WTC11 (cell line): ENCODE results near the gene UBR4. TPM values are rescaled to one million over a fixed set of nuclear protein-coding genes. Genes with fewer than 3 reads are reported as not detected.
"Not testable (repeated sequence)": the region's sequence is repeated elsewhere in the genome, so short reads cannot be mapped to it uniquely, and the experiment has no call there.

Source experiments
- ATAC-seq: fragments of 200-7000 bp; cut with Tn5 transposase; 2 replicates; pipeline ENCODE4 v1.10.0; 2021; ENCODE audit warnings: mild to moderate bottlenecking, moderate library complexity
- CTCF ChIA-PET: fragments of 300-600 bp; sonication (Branson Sonifier 250); formaldehyde crosslinking; loops from one replicate; lab custom pipeline; 2021; ENCODE audit warnings: antibody characterized with exemption; lab: Charles Lee
- POLR2A ChIA-PET: fragments of 350-600 bp; sonication (Branson Sonifier 250); formaldehyde crosslinking; loops from one replicate; lab custom pipeline; 2021; ENCODE audit warnings: antibody characterized with exemption; lab: Charles Lee
- DNase-seq: peaks from one replicate; pipeline ENCODE4 v3.0.0; 2021; ENCODE audit warnings: low spot score
- H3K27ac Mint-ChIP-seq: 2 replicates; pipeline ENCODE4 v1.8.0; 2021; ENCODE audit warnings: mixed read lengths
- H3K27me3 Mint-ChIP-seq: 2 replicates; pipeline ENCODE4 v1.8.0; 2021; ENCODE audit warnings: low read depth, mild to moderate bottlenecking, moderate library complexity, mixed read lengths
- H3K36me3 Mint-ChIP-seq: 2 replicates; pipeline ENCODE4 v1.8.0; 2021; ENCODE audit warnings: mixed read lengths
- H3K4me1 Mint-ChIP-seq: 2 replicates; pipeline ENCODE4 v1.8.0; 2022; ENCODE audit warnings: mixed read lengths
- H3K4me3 Mint-ChIP-seq: 2 replicates; pipeline ENCODE4 v1.8.0; 2021; ENCODE audit warnings: mild to moderate bottlenecking, moderate library complexity, mixed read lengths
- H3K9me3 Mint-ChIP-seq: 2 replicates; pipeline ENCODE4 v1.8.0; 2021; ENCODE audit warnings: mixed read lengths
- ESRRA ChIP-seq: sonication (generic); formaldehyde crosslinking; IDR thresholded peaks from 2 replicates; pipeline ENCODE4 v1.8.1; 2022; ENCODE audit warnings: mild to moderate bottlenecking, missing genetic modification reagents, borderline replicate concordance
- GABPB1 ChIP-seq: sonication (generic); formaldehyde crosslinking; IDR thresholded peaks from 2 replicates; pipeline ENCODE4 v1.8.1; 2023; ENCODE audit warnings: mild to moderate bottlenecking, missing genetic modification reagents
- GRHL2 ChIP-seq: fragments of 250-450 bp; sonication (Bioruptor Pico); IDR thresholded peaks from 2 replicates; pipeline ENCODE4 v1.8.0; 2022; ENCODE audit warnings: mild to moderate bottlenecking, moderate library complexity; ENCODE audit not compliant: insufficient replicate concordance, severe bottlenecking
- MLX ChIP-seq: sonication (generic); formaldehyde crosslinking; IDR thresholded peaks from 2 replicates; pipeline ENCODE4 v1.8.1; 2023; ENCODE audit warnings: mild to moderate bottlenecking, missing genetic modification reagents, moderate library complexity
- NFATC4 ChIP-seq: fragments of 250-450 bp; sonication (Bioruptor Pico); IDR thresholded peaks from 2 replicates; pipeline ENCODE4 v1.9.0; 2021; ENCODE audit warnings: mild to moderate bottlenecking
- ZNF121 ChIP-seq: sonication (generic); formaldehyde crosslinking; IDR thresholded peaks from 2 replicates; pipeline ENCODE4 v1.8.0; 2023; ENCODE audit warnings: missing genetic modification reagents
- ZNF317 ChIP-seq: sonication (generic); formaldehyde crosslinking; IDR thresholded peaks from 2 replicates; pipeline ENCODE4 v1.8.1; 2023; ENCODE audit warnings: low read depth, mild to moderate bottlenecking, moderate library complexity, missing genetic modification reagents, borderline replicate concordance
- total RNA-seq: library from RNA; stranded (reverse); gene quantifications from 3 replicates; pipeline ENCODE4 v1.2.3, GENCODE V29; 2021
- TF ChIP-seq, protein P1 (sequence below): sonication (generic); formaldehyde crosslinking; IDR thresholded peaks from 2 replicates; pipeline ENCODE4 v1.8.0; 2023; ENCODE audit warnings: missing genetic modification reagents, mild to moderate bottlenecking, borderline replicate concordance
- TF ChIP-seq, protein P2 (sequence below): sonication (generic); formaldehyde crosslinking; IDR thresholded peaks from 2 replicates; pipeline ENCODE4 v1.8.0; 2022; ENCODE audit warnings: mild to moderate bottlenecking, missing genetic modification reagents
- TF ChIP-seq, protein P3 (sequence below): sonication (generic); formaldehyde crosslinking; conservative IDR thresholded peaks from 2 replicates; pipeline ENCODE4 v1.8.1; 2023; ENCODE audit warnings: mild to moderate bottlenecking, low read depth, missing genetic modification reagents, moderate library complexity
- TF ChIP-seq, protein P4 (sequence below): fragments of 250-450 bp; sonication (Bioruptor Pico); IDR thresholded peaks from 2 replicates; pipeline ENCODE4 v1.9.0; 2021; ENCODE audit warnings: mild to moderate bottlenecking, borderline replicate concordance

UBR4 gene
- total RNA-seq, 1 experiment from 2014 or later, result 179 TPM

- H3K9me3 Mint-ChIP-seq, result no peaks in the 10 kb centered on the region
- H3K4me3 Mint-ChIP-seq, result no peak overlapping the region
- no peak for ATAC-seq
- no peak for TF ChIP-seq NFATC4 (CRISPR knock-in tag)
- TF ChIP-seq, protein P1, sequence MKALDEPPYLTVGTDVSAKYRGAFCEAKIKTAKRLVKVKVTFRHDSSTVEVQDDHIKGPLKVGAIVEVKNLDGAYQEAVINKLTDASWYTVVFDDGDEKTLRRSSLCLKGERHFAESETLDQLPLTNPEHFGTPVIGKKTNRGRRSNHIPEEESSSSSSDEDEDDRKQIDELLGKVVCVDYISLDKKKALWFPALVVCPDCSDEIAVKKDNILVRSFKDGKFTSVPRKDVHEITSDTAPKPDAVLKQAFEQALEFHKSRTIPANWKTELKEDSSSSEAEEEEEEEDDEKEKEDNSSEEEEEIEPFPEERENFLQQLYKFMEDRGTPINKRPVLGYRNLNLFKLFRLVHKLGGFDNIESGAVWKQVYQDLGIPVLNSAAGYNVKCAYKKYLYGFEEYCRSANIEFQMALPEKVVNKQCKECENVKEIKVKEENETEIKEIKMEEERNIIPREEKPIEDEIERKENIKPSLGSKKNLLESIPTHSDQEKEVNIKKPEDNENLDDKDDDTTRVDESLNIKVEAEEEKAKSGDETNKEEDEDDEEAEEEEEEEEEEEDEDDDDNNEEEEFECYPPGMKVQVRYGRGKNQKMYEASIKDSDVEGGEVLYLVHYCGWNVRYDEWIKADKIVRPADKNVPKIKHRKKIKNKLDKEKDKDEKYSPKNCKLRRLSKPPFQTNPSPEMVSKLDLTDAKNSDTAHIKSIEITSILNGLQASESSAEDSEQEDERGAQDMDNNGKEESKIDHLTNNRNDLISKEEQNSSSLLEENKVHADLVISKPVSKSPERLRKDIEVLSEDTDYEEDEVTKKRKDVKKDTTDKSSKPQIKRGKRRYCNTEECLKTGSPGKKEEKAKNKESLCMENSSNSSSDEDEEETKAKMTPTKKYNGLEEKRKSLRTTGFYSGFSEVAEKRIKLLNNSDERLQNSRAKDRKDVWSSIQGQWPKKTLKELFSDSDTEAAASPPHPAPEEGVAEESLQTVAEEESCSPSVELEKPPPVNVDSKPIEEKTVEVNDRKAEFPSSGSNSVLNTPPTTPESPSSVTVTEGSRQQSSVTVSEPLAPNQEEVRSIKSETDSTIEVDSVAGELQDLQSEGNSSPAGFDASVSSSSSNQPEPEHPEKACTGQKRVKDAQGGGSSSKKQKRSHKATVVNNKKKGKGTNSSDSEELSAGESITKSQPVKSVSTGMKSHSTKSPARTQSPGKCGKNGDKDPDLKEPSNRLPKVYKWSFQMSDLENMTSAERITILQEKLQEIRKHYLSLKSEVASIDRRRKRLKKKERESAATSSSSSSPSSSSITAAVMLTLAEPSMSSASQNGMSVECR, result no peak
- no peak for TF ChIP-seq MLX
- TF ChIP-seq ZNF317 (CRISPR knock-in tag), result no peak
- no peak for TF ChIP-seq ESRRA (CRISPR knock-in tag)
- TF ChIP-seq, protein P2, sequence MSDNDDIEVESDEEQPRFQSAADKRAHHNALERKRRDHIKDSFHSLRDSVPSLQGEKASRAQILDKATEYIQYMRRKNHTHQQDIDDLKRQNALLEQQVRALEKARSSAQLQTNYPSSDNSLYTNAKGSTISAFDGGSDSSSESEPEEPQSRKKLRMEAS (CRISPR knock-in tag), result no peak
- TF ChIP-seq, protein P3, sequence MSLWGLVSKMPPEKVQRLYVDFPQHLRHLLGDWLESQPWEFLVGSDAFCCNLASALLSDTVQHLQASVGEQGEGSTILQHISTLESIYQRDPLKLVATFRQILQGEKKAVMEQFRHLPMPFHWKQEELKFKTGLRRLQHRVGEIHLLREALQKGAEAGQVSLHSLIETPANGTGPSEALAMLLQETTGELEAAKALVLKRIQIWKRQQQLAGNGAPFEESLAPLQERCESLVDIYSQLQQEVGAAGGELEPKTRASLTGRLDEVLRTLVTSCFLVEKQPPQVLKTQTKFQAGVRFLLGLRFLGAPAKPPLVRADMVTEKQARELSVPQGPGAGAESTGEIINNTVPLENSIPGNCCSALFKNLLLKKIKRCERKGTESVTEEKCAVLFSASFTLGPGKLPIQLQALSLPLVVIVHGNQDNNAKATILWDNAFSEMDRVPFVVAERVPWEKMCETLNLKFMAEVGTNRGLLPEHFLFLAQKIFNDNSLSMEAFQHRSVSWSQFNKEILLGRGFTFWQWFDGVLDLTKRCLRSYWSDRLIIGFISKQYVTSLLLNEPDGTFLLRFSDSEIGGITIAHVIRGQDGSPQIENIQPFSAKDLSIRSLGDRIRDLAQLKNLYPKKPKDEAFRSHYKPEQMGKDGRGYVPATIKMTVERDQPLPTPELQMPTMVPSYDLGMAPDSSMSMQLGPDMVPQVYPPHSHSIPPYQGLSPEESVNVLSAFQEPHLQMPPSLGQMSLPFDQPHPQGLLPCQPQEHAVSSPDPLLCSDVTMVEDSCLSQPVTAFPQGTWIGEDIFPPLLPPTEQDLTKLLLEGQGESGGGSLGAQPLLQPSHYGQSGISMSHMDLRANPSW (CRISPR knock-in tag), result no peak
- TF ChIP-seq, protein P4, sequence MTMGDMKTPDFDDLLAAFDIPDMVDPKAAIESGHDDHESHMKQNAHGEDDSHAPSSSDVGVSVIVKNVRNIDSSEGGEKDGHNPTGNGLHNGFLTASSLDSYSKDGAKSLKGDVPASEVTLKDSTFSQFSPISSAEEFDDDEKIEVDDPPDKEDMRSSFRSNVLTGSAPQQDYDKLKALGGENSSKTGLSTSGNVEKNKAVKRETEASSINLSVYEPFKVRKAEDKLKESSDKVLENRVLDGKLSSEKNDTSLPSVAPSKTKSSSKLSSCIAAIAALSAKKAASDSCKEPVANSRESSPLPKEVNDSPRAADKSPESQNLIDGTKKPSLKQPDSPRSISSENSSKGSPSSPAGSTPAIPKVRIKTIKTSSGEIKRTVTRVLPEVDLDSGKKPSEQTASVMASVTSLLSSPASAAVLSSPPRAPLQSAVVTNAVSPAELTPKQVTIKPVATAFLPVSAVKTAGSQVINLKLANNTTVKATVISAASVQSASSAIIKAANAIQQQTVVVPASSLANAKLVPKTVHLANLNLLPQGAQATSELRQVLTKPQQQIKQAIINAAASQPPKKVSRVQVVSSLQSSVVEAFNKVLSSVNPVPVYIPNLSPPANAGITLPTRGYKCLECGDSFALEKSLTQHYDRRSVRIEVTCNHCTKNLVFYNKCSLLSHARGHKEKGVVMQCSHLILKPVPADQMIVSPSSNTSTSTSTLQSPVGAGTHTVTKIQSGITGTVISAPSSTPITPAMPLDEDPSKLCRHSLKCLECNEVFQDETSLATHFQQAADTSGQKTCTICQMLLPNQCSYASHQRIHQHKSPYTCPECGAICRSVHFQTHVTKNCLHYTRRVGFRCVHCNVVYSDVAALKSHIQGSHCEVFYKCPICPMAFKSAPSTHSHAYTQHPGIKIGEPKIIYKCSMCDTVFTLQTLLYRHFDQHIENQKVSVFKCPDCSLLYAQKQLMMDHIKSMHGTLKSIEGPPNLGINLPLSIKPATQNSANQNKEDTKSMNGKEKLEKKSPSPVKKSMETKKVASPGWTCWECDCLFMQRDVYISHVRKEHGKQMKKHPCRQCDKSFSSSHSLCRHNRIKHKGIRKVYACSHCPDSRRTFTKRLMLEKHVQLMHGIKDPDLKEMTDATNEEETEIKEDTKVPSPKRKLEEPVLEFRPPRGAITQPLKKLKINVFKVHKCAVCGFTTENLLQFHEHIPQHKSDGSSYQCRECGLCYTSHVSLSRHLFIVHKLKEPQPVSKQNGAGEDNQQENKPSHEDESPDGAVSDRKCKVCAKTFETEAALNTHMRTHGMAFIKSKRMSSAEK (CRISPR knock-in tag), result no peak
- TF ChIP-seq GABPB1 (CRISPR knock-in tag), result no peak
- no peak for TF ChIP-seq GRHL2 (CRISPR knock-in tag)
- TF ChIP-seq, all 79 proteins: peak for 0
- ChIA-PET CTCF (no interaction called here), POLR2A (no interaction called here)
- H3K27ac Mint-ChIP-seq, result no peak overlapping the region
- DNase-seq, result no peak
- H3K4me1 Mint-ChIP-seq, result no peaks in the 10 kb centered on the region
- H3K36me3 Mint-ChIP-seq, result peaks cover 74% of the 10 kb centered on the region
- H3K27me3 Mint-ChIP-seq, result no peaks in the 10 kb centered on the region
These were observed 9.4 kb upstream of the UBR4 start for GRCh38 chr1:19219451-19219850.

DNA sequence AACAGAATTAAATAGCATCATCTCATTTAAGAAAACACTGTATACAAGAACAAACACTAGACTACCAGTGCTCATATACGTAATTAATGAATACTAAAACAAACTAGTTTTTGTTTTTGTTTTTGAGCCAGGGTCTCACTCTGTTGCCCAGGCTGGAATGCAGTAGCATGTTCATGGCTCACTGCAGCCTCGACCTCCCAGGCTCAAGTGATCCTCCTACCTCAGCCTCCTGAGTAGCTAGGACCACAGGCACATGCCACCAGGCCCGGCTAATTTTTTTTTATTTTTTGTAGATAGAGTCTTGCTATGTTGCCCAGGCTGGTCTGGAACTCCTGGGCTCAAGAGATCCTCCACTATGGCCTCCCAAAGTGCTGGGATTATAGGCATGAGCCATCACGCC is 6.5 kb upstream of the UBR4 start:
- CTCF ChIA-PET, result interaction anchor here (0.6 kb wide), 1 partner anchor 24 kb away, joined by 3 read pairs; no protein-coding TSS in a partner anchor
- H3K9me3 Mint-ChIP-seq, DNase-seq, H3K4me3 Mint-ChIP-seq, H3K4me1 Mint-ChIP-seq, H3K27me3 Mint-ChIP-seq: not testable (repeated sequence)
- H3K36me3 Mint-ChIP-seq, result peaks cover 50% of the 10 kb centered on the region
- peak; percentile 51; the same call in 1 of the 2 replicates for TF ChIP-seq ZNF121 (CRISPR knock-in tag)
- TF ChIP-seq, all 79 proteins: peak for 1; not testable (repeated sequence) for 78
- ATAC-seq, H3K27ac Mint-ChIP-seq, POLR2A ChIA-PET: not testable (repeated sequence)
